K562 (cell line): ENCODE data around the gene NME4. TPM values are rescaled to one million over a fixed set of nuclear protein-coding genes. Genes with fewer than 3 reads are reported as not detected.
A peak's percentile ranks its signal among the peaks of the same experiment; 100 is the strongest.

Experiments
- ATAC-seq: fragments of 200-7000 bp; cut with Tn5 transposase; 3 replicates; pipeline ENCODE4 v1.9.1; 2020; ENCODE audit warnings: moderate library complexity
- BruUV-seq: library from RNA; stranded (reverse); fragments of 400-500 nt; replicated peaks from 2 replicates; lab custom pipeline; 2021; lab: Mats Ljungman, UMichigan
- CTCF ChIA-PET: fragments of 300-600 bp; formaldehyde crosslinking; extraction: SDS; loops from one replicate; lab custom pipeline; 2021; ENCODE audit warnings: low intra/inter-chr PET ratio; lab: Yijun Ruan, JAX
- POLR2A ChIA-PET: fragments of 300-600, 350-650 bp; sonication (Branson Sonifier 250); formaldehyde crosslinking; extraction: SDS; loops from one replicate; lab custom pipeline; 2021; ENCODE audit warnings: antibody characterized with exemption, inconsistent platforms; lab: Yijun Ruan, JAX
- DNase-seq, 4 experiments: peaks; one replicate each; pipeline versions ENCODE4 v3.0.0 to v3.0.0-alpha.2; 2011 to 2018; ENCODE audit warnings: low spot score in 3 of 4, mixed read lengths in 3 of 4; ENCODE audit errors: extremely low read depth in 1 of 4
- FAIRE-seq: peaks from 2 replicates; lab custom pipeline; 2011; peaks lifted over from hg19 to GRCh38; lab: Jason Lieb, UNC
- H2AFZ ChIP-seq: 2 replicates; pipeline ENCODE4 v1.6.0; 2011; ENCODE audit warnings: low read depth, low read length, control low read depth, inconsistent platforms
- H3K27ac ChIP-seq: fragments of 200-600 bp; 3 replicates; pipeline ENCODE4 v1.8.0; 2011; ENCODE audit warnings: low read depth, mild to moderate bottlenecking, control low read depth, inconsistent platforms, low read length, moderate library complexity, mixed read lengths; ENCODE audit errors: extremely low read depth
- H3K27me3 ChIP-seq, 2 experiments: fragments of 300-600 bp in 1 of 2; 2 replicates in 1 of 2; 3 replicates in 1 of 2; pipeline versions ENCODE4 v1.6.0 to v1.8.0; 2011; ENCODE audit warnings: inconsistent platforms in 2 of 2, low read length in 2 of 2, mild to moderate bottlenecking in 1 of 2, mixed read lengths in 1 of 2, moderate library complexity in 1 of 2; ENCODE audit not compliant: control insufficient read depth in 2 of 2, insufficient read depth in 2 of 2
- H3K36me3 ChIP-seq: fragments of 300-600 bp; 3 replicates; pipeline ENCODE4 v1.8.0; 2011; ENCODE audit warnings: mild to moderate bottlenecking, low read length, inconsistent platforms; ENCODE audit not compliant: control insufficient read depth, insufficient read depth
- H3K4me1 ChIP-seq, 2 experiments: fragments of 200-600 bp in 1 of 2; replicated peaks in 1 of 2; 2 replicates in 1 of 2; 3 replicates in 1 of 2; pipeline versions ENCODE4 v1.5.1 to v1.8.0; 2011; ENCODE audit warnings: inconsistent platforms in 2 of 2, low read length in 2 of 2, mild to moderate bottlenecking in 1 of 2, mixed read lengths in 1 of 2, moderate library complexity in 1 of 2; ENCODE audit not compliant: control insufficient read depth in 2 of 2, insufficient read depth in 2 of 2
- H3K4me2 ChIP-seq: 2 replicates; pipeline ENCODE4 v1.6.1; 2011; ENCODE audit warnings: low read length, control low read depth, inconsistent platforms, mixed read lengths; ENCODE audit not compliant: insufficient read depth
- H3K4me3 ChIP-seq: fragments of 200-600 bp; sonication (generic), shearing (Covaris generic); 2 replicates; pipeline ENCODE4 v1.5.1; 2016; ENCODE audit warnings: control low read depth, inconsistent platforms
- H3K79me2 ChIP-seq: fragments of 200-600 bp; 3 replicates; pipeline ENCODE4 v1.8.0; 2011; ENCODE audit warnings: low read length, inconsistent platforms; ENCODE audit not compliant: control insufficient read depth, insufficient read depth
- H3K9ac ChIP-seq, 2 experiments: 2 replicates each; pipeline versions ENCODE4 v1.6.0 to v1.6.1; 2011; ENCODE audit warnings: low read depth in 2 of 2, low read length in 2 of 2, control low read depth in 1 of 2, inconsistent platforms in 1 of 2, mild to moderate bottlenecking in 1 of 2, mixed read lengths in 1 of 2; ENCODE audit not compliant: insufficient read depth in 1 of 2
- H3K9me1 ChIP-seq: one replicate; pipeline ENCODE4 v1.6.0; 2011; ENCODE audit warnings: inconsistent platforms, mild to moderate bottlenecking, low read length, moderate library complexity; ENCODE audit not compliant: control insufficient read depth, insufficient read depth
- H3K9me3 ChIP-seq: replicated peaks from 2 replicates; pipeline ENCODE4 v1.5.1; 2011; ENCODE audit warnings: low read depth, low read length, inconsistent platforms; ENCODE audit not compliant: control insufficient read depth, insufficient read depth
- H4K20me1 ChIP-seq: replicated peaks from 2 replicates; pipeline ENCODE4 v1.6.1; 2011; ENCODE audit warnings: low read length, inconsistent platforms, mixed read lengths; ENCODE audit not compliant: control insufficient read depth, insufficient read depth
- DEAF1 ChIP-seq: fragments of 450-650 bp; formaldehyde crosslinking; IDR thresholded peaks from 2 replicates; pipeline ENCODE4 v1.4.0; 2020; ENCODE audit warnings: mild to moderate bottlenecking, moderate library complexity
- FOS ChIP-seq: IDR thresholded peaks from 3 replicates; pipeline ENCODE4 v1.6.1; 2011; ENCODE audit not compliant: insufficient read length; ENCODE audit errors: extremely low read depth
- KDM2B ChIP-seq: fragments of 250-450 bp; sonication (Bioruptor Pico); IDR thresholded peaks from 2 replicates; pipeline ENCODE4 v1.8.0; 2021; ENCODE audit warnings: mild to moderate bottlenecking, moderate library complexity
- NR2C1 ChIP-seq, 2 experiments: fragments of 450-650 bp; IDR thresholded peaks; 2 replicates each; pipeline ENCODE4 v1.6.1; 2017; ENCODE audit warnings: mild to moderate bottlenecking in 2 of 2, antibody characterized with exemption in 1 of 2, inconsistent platforms in 1 of 2, missing compliant biosample characterization in 1 of 2, missing genetic modification characterization in 1 of 2
- WGBS: fragments of 100-300 bp; shearing (Covaris generic); methylation state at CpG from one replicate; pipeline ENCODE4 v1.1.6; 2016; ENCODE audit warnings: low coverage, mixed read lengths; ENCODE audit not compliant: insufficient coverage; ENCODE audit errors: missing lambda C conversion rate; 5-methylcytosine and 5-hydroxymethylcytosine counted together
- in situ Hi-C: fragments of 300-500 bp; cut with MboI; formaldehyde crosslinking; loops from 4 replicates; pipeline ENCODE4 v1.15.0; 2018; ENCODE audit warnings: inconsistent platforms, mixed read lengths
- intact Hi-C: fragments of 100-400 bp; cut with micrococcal nuclease; formaldehyde crosslinking; loops from 2 replicates; pipeline ENCODE4 v1.14.2; 2022
- polyA plus RNA-seq, 8 experiments: library from polyadenylated mRNA; depleted of rRNA in 4 of 8; stranded (reverse) in 5 of 8; unstranded in 3 of 8; fragments of >200 nt; fragmentation: Nextera tagmentation in 2 of 8; fragmentation: Illumina TruSeq in 1 of 8; extraction: Ambion mirVana in 2 of 8; extraction: Trizol in 1 of 8; gene quantifications; 2 replicates each; pipeline versions ENCODE4 v1.2.1 to v1.2.3, GENCODE V29; 2011 to 2014; ENCODE audit warnings: inconsistent platforms in 1 of 8, missing spikeins in 1 of 8
- total RNA-seq, 7 experiments: library from RNA; depleted of rRNA in 6 of 7; stranded (reverse); fragments of >200 nt in 6 of 7; fragmentation: Illumina TruSeq in 2 of 7; extraction: Trizol in 2 of 7; gene quantifications; 2 replicates each; pipeline versions ENCODE4 v1.2.1 to v1.2.3, GENCODE V29; 2011 to 2021; ENCODE audit warnings: low replicate concordance in 1 of 7

NME4 gene
- total and polyA plus RNA-seq, 9 of the 15 experiments (the other 6 are each of a cell fraction or from before 2014, with no cell fraction given), result 15.4 to 264 (median 139) TPM

DNA sequence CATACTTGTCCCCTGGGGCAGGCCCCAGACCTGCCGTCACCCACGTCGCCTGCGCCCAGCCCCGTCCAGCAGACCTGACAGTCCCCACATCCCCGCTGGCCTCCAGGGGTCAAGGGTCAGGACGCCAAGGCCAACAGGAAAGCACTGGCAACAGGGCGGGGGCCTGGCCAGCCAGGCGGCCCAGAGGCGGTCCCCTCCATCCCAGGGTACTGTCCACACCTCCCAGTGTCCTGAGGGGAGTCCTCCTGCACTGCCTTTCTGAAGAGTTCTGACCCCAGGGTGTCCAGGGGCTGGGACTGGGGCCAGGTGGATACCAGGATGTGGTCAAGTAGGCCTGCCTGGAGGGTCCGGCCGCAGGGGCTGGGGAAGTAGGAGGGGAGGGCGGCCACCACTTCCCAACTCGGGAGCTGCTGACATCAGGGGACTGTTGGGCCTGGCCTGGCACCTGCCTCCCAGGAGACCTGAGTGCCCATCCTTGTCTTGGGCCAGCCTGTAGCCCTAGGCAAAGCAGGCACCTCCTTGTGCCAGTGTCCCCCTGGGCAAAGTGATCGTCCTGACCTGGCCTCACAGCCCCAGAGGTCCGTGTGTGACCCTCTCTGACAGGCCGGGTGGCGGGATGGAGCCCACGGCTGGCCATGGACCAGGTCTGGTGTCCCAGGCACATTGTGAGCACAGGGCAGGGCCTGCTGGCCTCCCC lies 37.8 kb upstream of the NME4 start:
- intact Hi-C loops (no loop called here), in situ Hi-C loops (no loop called here)
- no peak for ATAC-seq
- no peaks in the 10 kb centered on the region for H3K27me3 ChIP-seq
- WGBS, result 51% methylated on average over 14 of the region's 19 CpGs
- H3K4me3 ChIP-seq, result no peak overlapping the region
- ChIA-PET CTCF (interaction anchor here (0.6 kb wide), 1 partner anchor 165 kb away, joined by 4 read pairs; no protein-coding TSS in a partner anchor), POLR2A (no interaction called here)
- no peak for DNase-seq
- H3K79me2 ChIP-seq, result no peaks in the 10 kb centered on the region
- peak overlapping the region in 1 of 2 experiments; percentile 28; a peak in 1 of 4 replicates for H3K9ac ChIP-seq
- H3K4me1 ChIP-seq, result peaks cover under 1 to 70% of the 10 kb centered on the region in 2 experiments; a peak in 3 of 5 replicates
- BruUV-seq, result no TSS peak
- no peak overlapping the region for H3K4me2 ChIP-seq
- no peaks in the 10 kb centered on the region for H3K36me3 ChIP-seq
- no peaks in the 10 kb centered on the region for H4K20me1 ChIP-seq
- no peak for TF ChIP-seq KDM2B (CRISPR knock-in tag)
- H2AFZ ChIP-seq, result no peak overlapping the region
- no peak for FAIRE-seq
- H3K9me3 ChIP-seq, result no peaks in the 10 kb centered on the region
- H3K9me1 ChIP-seq, result no peaks in the 10 kb centered on the region
- no peak overlapping the region for H3K27ac ChIP-seq

- ChIA-PET CTCF (no interaction called here), POLR2A (interaction anchor here (0.7 kb wide), 1 partner anchor 9 kb away, joined by 4 read pairs; no protein-coding TSS in a partner anchor)
- no peaks in the 10 kb centered on the region for H4K20me1 ChIP-seq
- TF ChIP-seq DEAF1 (CRISPR knock-in tag), result no peak
- TF ChIP-seq FOS, result no peak
- no peak for TF ChIP-seq NR2C1 (IDR thresholded peaks at IDR 0.05)
- no peak for TF ChIP-seq NR2C1 (tag; IDR thresholded peaks at IDR 0.05)
- no peaks in the 10 kb centered on the region for H3K27me3 ChIP-seq
- DNase-seq, result no peak
- H2AFZ ChIP-seq, result no peak overlapping the region
- no peak overlapping the region for H3K4me2 ChIP-seq
- H3K79me2 ChIP-seq, result no peaks in the 10 kb centered on the region
- H3K9me1 ChIP-seq, result peaks cover 4% of the 10 kb centered on the region
- 73% methylated on average over 36 of the region's 47 CpGs for WGBS
- peak overlapping the region in 1 of 2 experiments; percentile 28; a peak in 1 of 4 replicates for H3K9ac ChIP-seq
- in situ Hi-C loops (no loop called here), intact Hi-C loops (no loop called here)
- H3K4me3 ChIP-seq, result no peak overlapping the region
- H3K4me1 ChIP-seq, result peaks cover 6 to 68% of the 10 kb centered on the region in 2 experiments; a peak in 4 of 5 replicates
- no TSS peak for BruUV-seq
- H3K27ac ChIP-seq, result no peak overlapping the region
- no peak for ATAC-seq
- H3K9me3 ChIP-seq, result no peaks in the 10 kb centered on the region
- H3K36me3 ChIP-seq, result no peaks in the 10 kb centered on the region
- no peak for FAIRE-seq
Observed at GRCh38 chr16:359871-360697, 36.9 kb upstream of the NME4 start.
